Measurements from ENCODE around the gene KIF26A. TPM values are rescaled to one million over a fixed set of nuclear protein-coding genes. Genes with fewer than 3 reads are reported as not detected.

The KIF26A gene
- total and polyA plus RNA-seq, 2 donors (not counting 1 experiment from before 2014, with no cell fraction given), result 0.15 TPM; not detected in 1

DNA sequence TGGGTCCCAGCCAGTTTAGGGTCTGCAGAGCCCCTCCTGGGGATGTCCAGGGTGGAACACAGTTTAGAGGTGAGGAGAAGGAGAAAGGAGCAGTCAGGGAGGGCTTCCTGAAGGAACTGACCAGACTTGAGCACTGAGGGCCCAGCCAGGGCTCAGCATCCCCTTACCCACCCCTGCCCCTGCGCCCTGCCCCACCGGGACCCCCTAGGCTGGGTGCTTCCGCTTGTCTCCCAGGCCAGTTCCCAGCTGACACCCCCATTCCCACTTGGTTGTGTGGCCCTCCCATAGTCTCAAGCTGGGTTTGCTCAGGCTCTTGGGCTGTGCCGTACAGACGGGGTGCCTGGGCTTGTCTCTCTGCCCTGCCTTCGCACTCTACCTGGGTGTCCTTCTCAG is 26.3 kb upstream of the KIF26A start:
- no peak for DNase-seq
- H3K27ac Mint-ChIP-seq, result no peak overlapping the region
- H3K27me3 ChIP-seq (replicated peaks in 1 of 4; ENCODE audit: control extremely low read depth in 1 of 4, control insufficient read depth in 3 of 4, insufficient read depth in 4 of 4, low read length in 3 of 4), result peaks cover 0 to 13% (median 5%) of the 10 kb centered on the region in 4 experiments
- H3K4me3 ChIP-seq (ENCODE audit: control extremely low read depth in 1 of 5, extremely low read depth in 1 of 5, insufficient read depth in 1 of 5, low read depth in 2 of 5, low read length in 4 of 5), result no peak overlapping the region
- TF ChIP-seq EZH2 (IDR thresholded peaks at IDR 0.05; ENCODE audit: borderline replicate concordance, insufficient read depth, low read depth, low read length, poor library complexity, severe bottlenecking) (no peak), CTCF (IDR thresholded peaks at IDR 0.05) (no peak)
- WGBS (ENCODE audit: insufficient coverage), result 88% methylated on average over 6 of the region's 6 CpGs
- no peak overlapping the region for H3K27ac ChIP-seq (ENCODE audit: low read length in 2 of 2)
- peaks cover 5% of the 10 kb centered on the region in 2 donors for H3K4me1 ChIP-seq (ENCODE audit: control insufficient read depth in 2 of 2, insufficient read depth in 2 of 2, low read length in 2 of 2)
- H3K9me3 Mint-ChIP-seq (ENCODE audit: insufficient read depth), result no peaks in the 10 kb centered on the region
- no peak overlapping the region for H3K4me2 ChIP-seq (replicated peaks; ENCODE audit: low read depth, low read length, poor library complexity, severe bottlenecking)
- no peaks in the 10 kb centered on the region for H3K36me3 ChIP-seq (replicated peaks in 1 of 2; ENCODE audit: control extremely low read depth in 1 of 2, control insufficient read depth in 1 of 2, extremely low read depth in 1 of 2, insufficient read depth in 2 of 2, low read length in 1 of 2)
- H3K9ac ChIP-seq (ENCODE audit: low read length), result no peak overlapping the region
- H2AFZ ChIP-seq (ENCODE audit: insufficient read depth, low read depth, low read length, poor library complexity, severe bottlenecking), result no peak overlapping the region
- POLR2A ChIA-PET, result no interaction called here
- no peak overlapping the region for H3K4me3 Mint-ChIP-seq
- peaks cover 7% of the 10 kb centered on the region for H3K4me1 Mint-ChIP-seq
- no peaks in the 10 kb centered on the region for H3K79me2 ChIP-seq (ENCODE audit: control insufficient read depth, insufficient read depth, low read length)
- no peak for ATAC-seq (ENCODE audit: low read depth)
- no peaks in the 10 kb centered on the region for H4K20me1 ChIP-seq (ENCODE audit: control insufficient read depth, insufficient read depth, low read length, poor library complexity, severe bottlenecking)
- H3K27me3 Mint-ChIP-seq, result peaks cover 16% of the 10 kb centered on the region
- intact Hi-C loops (cut with micrococcal nuclease), result no loop called here
- CTCF ChIA-PET, result no interaction called here
- H3K9me3 ChIP-seq (ENCODE audit: control extremely low read depth in 1 of 3, control insufficient read depth in 2 of 3, insufficient read depth in 1 of 3, low read length in 2 of 3), result peaks cover 0 to 10% (median 0%) of the 10 kb centered on the region in 3 donors

GRCh38 chr14:104112609-104113571 is 25.5 kb upstream of the KIF26A start:
- H4K20me1 ChIP-seq (ENCODE audit: control insufficient read depth, insufficient read depth, low read length, poor library complexity, severe bottlenecking), result no peaks in the 10 kb centered on the region

More at GRCh38 chr14:104112609-104113571, 25.5 kb upstream of the KIF26A start:
- no peak overlapping the region for H2AFZ ChIP-seq (ENCODE audit: insufficient read depth, low read depth, low read length, poor library complexity, severe bottlenecking)
- no peaks in the 10 kb centered on the region for H3K36me3 ChIP-seq (replicated peaks in 1 of 2; ENCODE audit: control extremely low read depth in 1 of 2, control insufficient read depth in 1 of 2, extremely low read depth in 1 of 2, insufficient read depth in 2 of 2, low read length in 1 of 2)
- peaks cover 0 to 14% (median 5%) of the 10 kb centered on the region in 4 experiments for H3K27me3 ChIP-seq (replicated peaks in 1 of 4; ENCODE audit: control extremely low read depth in 1 of 4, control insufficient read depth in 3 of 4, insufficient read depth in 4 of 4, low read length in 3 of 4)
- ATAC-seq (ENCODE audit: low read depth), result no peak
- no peak overlapping the region for H3K9ac ChIP-seq (ENCODE audit: low read length)
- no peak overlapping the region for H3K4me3 Mint-ChIP-seq
- no peak overlapping the region for H3K27ac Mint-ChIP-seq
- DNase-seq, result no peak
- 78% methylated on average over 15 of the region's 17 CpGs for WGBS (ENCODE audit: insufficient coverage)
- no peak overlapping the region for H3K4me3 ChIP-seq (ENCODE audit: control extremely low read depth in 1 of 5, extremely low read depth in 1 of 5, insufficient read depth in 1 of 5, low read depth in 2 of 5, low read length in 4 of 5)
- no peak for TF ChIP-seq EZH2 (IDR thresholded peaks at IDR 0.05; ENCODE audit: borderline replicate concordance, insufficient read depth, low read depth, low read length, poor library complexity, severe bottlenecking)
- TF ChIP-seq CTCF (IDR thresholded peaks at IDR 0.05), result no peak
- peaks cover 5% of the 10 kb centered on the region in 2 donors for H3K4me1 ChIP-seq (ENCODE audit: control insufficient read depth in 2 of 2, insufficient read depth in 2 of 2, low read length in 2 of 2)
- peaks cover 0 to 10% (median 0%) of the 10 kb centered on the region in 3 donors for H3K9me3 ChIP-seq (ENCODE audit: control extremely low read depth in 1 of 3, control insufficient read depth in 2 of 3, insufficient read depth in 1 of 3, low read length in 2 of 3)
- peaks cover 16% of the 10 kb centered on the region for H3K27me3 Mint-ChIP-seq
- H3K4me2 ChIP-seq (replicated peaks; ENCODE audit: low read depth, low read length, poor library complexity, severe bottlenecking), result no peak overlapping the region
- peaks cover 8% of the 10 kb centered on the region for H3K4me1 Mint-ChIP-seq
- ChIA-PET CTCF (no interaction called here), POLR2A (no interaction called here)
- no peaks in the 10 kb centered on the region for H3K9me3 Mint-ChIP-seq (ENCODE audit: insufficient read depth)
- H3K27ac ChIP-seq (ENCODE audit: low read length in 2 of 2), result no peak overlapping the region
- H3K79me2 ChIP-seq (ENCODE audit: control insufficient read depth, insufficient read depth, low read length), result no peaks in the 10 kb centered on the region
- intact Hi-C loops (cut with micrococcal nuclease), result no loop called here
